Activated gamma-delta T cell treated with anti-CD3 and anti-CD28 coated beads, Interleukin-2, amount 50 U/mL, for 16 hours (primary cell): ENCODE measurements around the gene METAP1D.

ENCODE experiments used
- DNase-seq: peaks from one replicate; pipeline ENCODE4 v3.0.0-alpha.2; 2020; ENCODE audit warnings: low read depth

Gene METAP1D

DNA sequence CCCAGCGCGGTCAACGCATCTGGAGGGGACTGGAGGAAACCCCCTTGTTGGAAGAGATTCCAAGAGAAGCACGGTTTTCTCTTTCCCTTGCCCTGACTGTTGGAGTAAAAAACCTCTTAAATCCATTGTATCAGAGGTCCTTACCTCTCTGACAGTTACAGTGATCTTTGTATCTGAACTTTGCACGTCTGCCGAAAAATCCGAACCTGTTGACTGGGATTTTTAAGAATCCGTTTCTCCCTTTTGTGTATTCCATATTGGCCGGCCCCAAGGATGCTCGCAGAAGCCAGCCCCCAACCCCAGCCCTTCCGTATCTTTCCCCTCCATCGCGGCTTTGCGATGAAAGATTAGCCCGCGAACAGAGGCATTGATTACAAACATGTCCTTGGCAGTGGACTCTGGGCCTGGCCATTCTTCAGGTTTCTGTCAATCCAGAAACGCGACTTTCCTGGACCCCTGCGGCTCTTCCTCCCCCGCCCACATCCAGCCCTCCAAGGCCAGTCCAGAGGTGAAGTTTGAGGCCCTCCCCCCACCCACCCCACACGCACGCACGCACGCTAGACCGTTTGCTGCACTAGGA is 81.0 kb downstream of the METAP1D start:
- DNase-seq: no peak

DNA sequence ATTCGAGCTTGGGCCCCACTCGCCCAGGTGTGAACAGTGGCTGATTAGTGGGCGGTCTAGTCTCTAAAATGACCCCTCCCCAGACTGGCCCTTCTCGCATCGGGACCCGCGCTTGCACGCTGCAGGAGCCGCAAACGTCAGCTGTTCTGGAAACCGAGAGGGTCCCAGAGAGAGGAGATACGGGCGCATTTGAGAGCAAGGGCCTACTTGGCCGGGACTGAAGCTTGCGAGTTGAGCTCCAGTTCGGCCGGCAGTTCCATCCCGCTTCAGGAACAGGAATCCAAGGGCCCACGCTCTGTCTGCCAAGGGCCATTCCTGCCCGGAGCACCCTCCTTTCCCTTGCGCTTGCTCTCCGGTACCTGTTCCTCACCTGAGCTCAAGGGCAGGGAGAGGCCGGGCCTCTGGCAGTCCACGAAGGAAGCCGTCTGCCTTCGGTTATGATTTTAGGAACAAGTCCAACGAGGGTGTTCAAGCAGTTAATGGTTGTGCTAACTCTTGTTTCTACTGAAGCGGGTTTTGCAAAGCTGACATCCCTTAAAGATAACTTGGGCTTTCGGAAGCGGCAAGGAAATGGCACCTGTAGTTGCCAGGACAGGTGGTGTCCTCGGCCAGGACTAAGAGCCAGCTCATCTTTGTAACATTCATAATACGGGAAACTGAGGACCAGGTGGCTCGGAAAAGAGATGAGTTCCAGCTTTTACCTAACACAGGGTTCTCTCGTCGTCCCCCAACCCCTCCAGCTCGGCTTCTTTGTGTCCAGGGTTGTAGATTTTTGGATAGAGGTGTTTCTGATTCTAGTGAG is 81.7 kb downstream of the METAP1D start:
- DNase-seq: no peak

- no peak for DNase-seq
Observed at GRCh38 chr2:172082105-172082943, 82.6 kb downstream of the METAP1D start.

DNA sequence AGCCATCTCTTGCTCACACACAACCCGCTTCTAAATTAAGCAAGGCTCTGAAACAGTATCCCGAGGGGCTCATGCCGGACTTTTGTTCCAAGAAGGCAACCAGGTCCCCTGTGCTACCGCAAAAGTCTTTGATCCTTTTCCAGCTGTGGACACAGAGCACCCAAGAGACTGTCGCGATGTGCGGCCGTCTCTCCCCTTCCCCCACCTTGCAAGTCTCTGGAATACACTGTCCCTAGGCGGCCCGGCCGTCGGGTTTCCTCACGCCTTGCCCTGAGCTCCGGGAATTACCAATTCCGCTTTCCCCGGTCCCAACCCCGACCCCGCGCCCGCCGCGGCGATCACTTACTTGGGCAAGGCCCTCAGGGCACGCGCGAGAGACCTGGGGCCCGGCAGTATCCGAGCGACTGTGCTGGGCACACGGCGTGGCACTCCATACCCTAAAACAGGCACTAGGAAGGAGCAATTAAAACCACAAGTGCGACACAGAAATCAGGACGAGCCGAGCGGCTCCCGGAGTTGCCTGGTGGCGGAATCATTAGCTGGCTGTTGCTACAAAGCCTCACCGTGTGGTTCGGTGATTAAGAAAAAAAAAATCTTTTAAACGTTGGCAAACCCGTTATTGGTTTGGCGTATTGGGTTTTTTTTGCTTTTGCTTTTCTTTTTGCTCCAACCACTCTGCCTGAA is 83.3 kb downstream of the METAP1D start:
- no peak for DNase-seq

DNA sequence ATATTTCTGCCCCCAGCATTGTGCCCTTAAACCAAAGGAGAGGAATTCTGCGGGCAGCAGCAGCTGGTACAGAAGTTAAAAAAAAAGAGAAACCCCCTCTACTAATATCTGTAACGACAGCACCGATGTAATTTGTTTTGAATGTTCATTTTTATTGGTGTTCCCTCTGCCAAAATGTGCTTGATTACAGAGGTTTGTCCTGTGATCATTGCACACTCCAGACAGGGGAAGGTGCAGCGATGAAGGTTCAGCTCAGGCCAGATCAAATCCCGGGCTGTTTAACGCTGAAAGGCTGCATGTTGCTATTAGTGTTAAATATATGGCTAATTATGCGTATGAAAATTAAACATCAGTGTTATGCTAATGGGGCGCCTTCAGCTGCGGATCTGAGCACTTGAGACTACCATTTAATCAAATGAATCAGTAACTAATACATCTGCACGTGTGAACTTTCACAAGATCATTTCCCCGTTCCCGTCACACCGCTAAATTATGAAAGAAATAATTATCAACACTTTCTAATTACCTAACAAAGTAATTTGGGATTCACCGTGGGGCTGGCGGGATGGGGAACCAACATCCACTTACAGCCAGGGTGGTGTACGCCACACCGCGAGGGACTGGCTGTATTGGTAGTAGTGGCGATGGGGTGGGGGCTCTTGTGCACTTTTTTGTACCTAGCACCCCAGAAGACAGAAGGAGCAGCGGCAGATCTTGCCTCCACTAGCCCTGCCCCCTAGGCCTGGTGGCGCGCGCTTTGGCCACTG is 84.1 kb downstream of the METAP1D start:
- DNase-seq: no peak

DNA sequence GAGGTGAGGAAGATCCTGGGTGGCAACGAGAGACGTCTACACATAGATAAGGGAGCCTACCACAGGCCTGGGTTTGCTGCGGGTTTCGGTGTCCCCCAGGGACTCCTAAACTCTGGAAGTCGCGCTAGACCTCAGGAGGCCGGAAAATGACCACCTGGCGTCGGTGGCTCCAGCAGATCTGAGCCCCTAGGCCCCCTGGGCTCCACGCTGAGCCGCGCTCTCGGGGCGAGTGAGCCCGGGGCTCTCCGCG is 84.6 kb downstream of the METAP1D start:
- no peak for DNase-seq

GRCh38 chr2:172084645-172085459 is 85.1 kb downstream of the METAP1D start:
- DNase-seq: no peak

GRCh38 chr2:172085460-172086159 is 85.9 kb downstream of the METAP1D start, which contains the start of gene DLX1:
TSS of gene DLX1 (plus strand) at chr2:172085507. CDS start at chr2:172085678, 171 bp downstream.
- no peak for DNase-seq

- no peak for DNase-seq
Observed at GRCh38 chr2:172086241-172087206, 86.8 kb downstream of the METAP1D start.

DNA sequence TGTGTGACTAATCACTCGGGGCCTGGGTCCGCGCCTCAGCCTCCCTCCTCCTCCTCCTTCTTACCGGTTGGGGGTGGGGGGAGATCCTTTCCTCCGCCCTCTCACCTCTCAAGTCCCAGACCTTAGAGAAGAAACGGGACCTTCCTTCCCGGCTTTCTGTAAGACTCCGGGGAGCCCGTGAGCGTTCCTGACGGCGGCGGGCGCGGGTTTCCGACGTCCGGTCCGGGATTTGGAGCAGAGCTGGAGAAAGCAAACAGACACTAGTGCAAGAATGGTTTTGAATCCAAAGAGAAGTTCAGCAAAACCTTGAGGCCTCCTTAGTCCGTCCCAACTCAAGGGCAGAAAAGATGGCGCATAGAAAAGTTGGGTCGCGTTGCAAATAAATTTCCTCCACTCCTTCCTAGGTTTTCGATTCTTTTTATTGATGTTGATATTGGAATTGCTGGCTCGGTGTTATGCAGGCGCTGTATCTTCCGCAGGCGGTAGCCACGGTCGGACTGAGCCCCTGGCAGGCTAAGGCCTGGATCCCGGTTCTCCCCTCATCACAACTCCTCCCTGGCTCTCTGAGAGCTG is 87.5 kb downstream of the METAP1D start:
- no peak for DNase-seq

GRCh38 chr2:172087780-172088244 is 88.1 kb downstream of the METAP1D start:
- DNase-seq: no peak

GRCh38 chr2:172088245-172089004 is 88.7 kb downstream of the METAP1D start:
- no peak for DNase-seq

GRCh38 chr2:172089005-172089504 is 89.3 kb downstream of the METAP1D start:
- DNase-seq: no peak

- DNase-seq: no peak
Observed at GRCh38 chr2:172089633-172090032, 89.9 kb downstream of the METAP1D start.

DNA sequence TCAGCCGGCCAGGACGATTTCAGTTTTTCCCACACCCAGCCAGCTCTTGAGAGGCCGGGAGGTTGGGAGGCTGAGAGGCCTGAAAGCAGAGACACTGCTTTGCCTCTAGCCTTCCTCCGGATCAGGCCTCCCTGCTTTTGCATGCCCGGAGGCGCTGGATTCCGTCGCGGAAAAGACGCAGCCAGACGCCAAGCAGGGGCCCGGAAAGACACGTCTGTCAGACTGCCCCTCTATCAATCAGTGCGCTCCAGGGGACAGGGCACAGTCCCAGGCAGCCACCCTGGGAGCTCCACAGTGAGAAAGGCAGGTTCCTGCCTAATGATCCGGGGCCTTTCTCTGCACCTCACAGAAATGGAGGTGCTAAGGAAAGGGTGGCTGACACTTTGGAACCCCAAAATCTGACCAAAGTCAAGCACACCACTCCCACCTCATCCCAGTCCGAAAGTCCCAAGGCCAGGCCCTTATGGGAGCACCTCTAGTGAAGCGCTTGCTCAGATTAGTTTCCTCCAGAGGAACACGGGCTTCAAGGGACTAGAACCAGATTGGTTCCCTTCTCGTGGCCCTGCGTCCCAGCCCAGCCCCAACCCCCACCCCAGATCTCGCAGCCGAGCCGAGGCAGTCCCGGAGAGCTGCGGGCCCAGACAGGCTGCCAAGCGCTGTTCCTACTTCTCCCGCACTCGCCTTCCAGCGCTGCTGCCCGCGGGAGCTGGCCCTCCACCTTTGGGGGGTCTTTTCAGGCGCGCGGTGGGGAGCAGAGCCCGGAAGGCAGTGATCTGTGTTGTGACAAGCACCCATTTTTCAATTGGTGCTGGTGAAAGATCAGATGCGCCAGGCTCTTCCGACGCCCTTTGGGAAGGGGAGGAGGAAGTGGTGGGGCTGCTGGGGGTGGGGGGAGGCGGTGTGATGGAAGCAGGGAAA is 90.5 kb downstream of the METAP1D start:
- no peak for DNase-seq

GRCh38 chr2:172091000-172091641 is 91.4 kb downstream of the METAP1D start:
- DNase-seq: no peak
